Loucy (cell line): ENCODE measurements around the gene ALDH4A1.

Experiments used
- EZH2phosphoT487 ChIP-seq: fragments of 200-600 bp; IDR thresholded peaks from 2 replicates; pipeline ENCODE4 v1.6.1; 2018; ENCODE audit warnings: antibody characterized with exemption, mild to moderate bottlenecking, moderate library complexity, borderline replicate concordance
- TF ChIP-seq, protein P1 (sequence below): fragments of 200-600 bp; sonication (generic); conservative IDR thresholded peaks from 2 replicates; pipeline ENCODE4 v1.5.1; 2014; ENCODE audit warnings: mild to moderate bottlenecking, antibody characterized with exemption, low read length

DNA sequence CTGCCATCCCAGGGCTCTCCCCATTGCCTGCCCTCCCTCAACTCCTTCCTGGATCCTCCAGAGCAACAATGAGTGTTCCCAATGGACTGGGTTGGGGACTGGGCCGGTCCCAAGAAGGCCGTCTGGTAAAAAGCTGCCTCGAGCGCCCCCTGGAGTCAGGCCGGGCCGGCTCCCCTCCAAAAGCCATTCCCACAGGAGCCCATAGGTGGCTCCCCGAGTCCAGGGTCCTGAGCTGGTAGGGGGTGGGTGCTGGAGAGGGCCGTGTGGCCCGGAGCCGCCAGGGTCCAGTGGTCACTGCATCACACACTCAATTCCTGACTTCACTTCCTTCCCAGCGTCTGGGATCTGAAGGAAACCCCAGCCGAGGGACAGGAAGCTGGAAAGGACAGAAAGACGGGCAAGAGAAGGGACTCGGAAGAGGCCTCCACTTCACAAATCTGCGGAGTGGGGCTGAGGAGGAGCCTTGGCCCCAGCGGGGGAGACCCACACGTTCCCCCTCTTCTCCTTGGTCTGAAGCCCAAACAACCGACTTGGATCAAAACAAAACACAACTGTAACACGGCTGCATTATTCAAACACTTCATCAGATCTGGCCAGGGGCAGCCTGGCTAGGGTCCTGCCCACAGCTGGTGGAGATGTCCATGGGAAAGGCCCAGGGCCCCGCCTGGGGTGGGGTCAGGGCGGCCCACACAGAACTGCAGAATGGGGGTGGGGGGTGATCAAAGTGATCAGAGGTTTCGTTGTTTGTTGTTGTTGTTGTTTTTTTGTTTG lies 10.9 kb upstream of the ALDH4A1 start:
- no peak for TF ChIP-seq EZH2phosphoT487
- TF ChIP-seq, protein P1, sequence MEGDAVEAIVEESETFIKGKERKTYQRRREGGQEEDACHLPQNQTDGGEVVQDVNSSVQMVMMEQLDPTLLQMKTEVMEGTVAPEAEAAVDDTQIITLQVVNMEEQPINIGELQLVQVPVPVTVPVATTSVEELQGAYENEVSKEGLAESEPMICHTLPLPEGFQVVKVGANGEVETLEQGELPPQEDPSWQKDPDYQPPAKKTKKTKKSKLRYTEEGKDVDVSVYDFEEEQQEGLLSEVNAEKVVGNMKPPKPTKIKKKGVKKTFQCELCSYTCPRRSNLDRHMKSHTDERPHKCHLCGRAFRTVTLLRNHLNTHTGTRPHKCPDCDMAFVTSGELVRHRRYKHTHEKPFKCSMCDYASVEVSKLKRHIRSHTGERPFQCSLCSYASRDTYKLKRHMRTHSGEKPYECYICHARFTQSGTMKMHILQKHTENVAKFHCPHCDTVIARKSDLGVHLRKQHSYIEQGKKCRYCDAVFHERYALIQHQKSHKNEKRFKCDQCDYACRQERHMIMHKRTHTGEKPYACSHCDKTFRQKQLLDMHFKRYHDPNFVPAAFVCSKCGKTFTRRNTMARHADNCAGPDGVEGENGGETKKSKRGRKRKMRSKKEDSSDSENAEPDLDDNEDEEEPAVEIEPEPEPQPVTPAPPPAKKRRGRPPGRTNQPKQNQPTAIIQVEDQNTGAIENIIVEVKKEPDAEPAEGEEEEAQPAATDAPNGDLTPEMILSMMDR, result peak; percentile 100
